HepG2 (cell line): ENCODE data around the gene MGA. TPM values are rescaled to one million over a fixed set of nuclear protein-coding genes. Genes with fewer than 3 reads are reported as not detected.

Experiments used
- ATF5 ChIP-seq: sonication (generic); formaldehyde crosslinking; IDR thresholded peaks from 2 replicates; pipeline ENCODE4 v1.4.0; 2020; ENCODE audit warnings: mild to moderate bottlenecking, low read depth, missing genetic modification reagents
- DZIP1 ChIP-seq: sonication (generic); formaldehyde crosslinking; IDR thresholded peaks from 2 replicates; pipeline ENCODE4 v1.5.0; 2020; ENCODE audit warnings: mild to moderate bottlenecking, missing genetic modification reagents
- GATA4 ChIP-seq: sonication (generic); IDR thresholded peaks from 2 replicates; pipeline ENCODE4 v1.6.1; 2016; ENCODE audit warnings: antibody characterized with exemption, low read depth, borderline replicate concordance
- SRSF4 ChIP-seq: fragments of 200-400 bp; formaldehyde crosslinking; IDR thresholded peaks from one replicate; pipeline ENCODE4 v1.6.1; 2018; ENCODE audit warnings: mild to moderate bottlenecking, low read depth, low read length, moderate library complexity; ENCODE audit not compliant: poor library complexity, severe bottlenecking
- SRY ChIP-seq: sonication (generic); formaldehyde crosslinking; IDR thresholded peaks from 2 replicates; pipeline ENCODE4 v1.8.0; 2022; ENCODE audit warnings: mild to moderate bottlenecking, missing genetic modification reagents
- TOPORS ChIP-seq: sonication (generic); formaldehyde crosslinking; IDR thresholded peaks from 2 replicates; pipeline ENCODE4 v1.8.0; 2023; ENCODE audit warnings: mild to moderate bottlenecking, missing genetic modification reagents
- XBP1 ChIP-seq: sonication (generic); formaldehyde crosslinking; IDR thresholded peaks from 2 replicates; pipeline ENCODE4 v1.5.0; 2020; ENCODE audit warnings: missing genetic modification reagents
- ZBTB33 ChIP-seq: sonication (generic); formaldehyde crosslinking; IDR thresholded peaks from 2 replicates; pipeline ENCODE4 v1.4.0; 2020; ENCODE audit warnings: missing genetic modification reagents
- ZFY ChIP-seq: sonication (generic); formaldehyde crosslinking; IDR thresholded peaks from 2 replicates; pipeline ENCODE4 v1.4.0; 2020; ENCODE audit warnings: missing genetic modification reagents
- ZNF672 ChIP-seq: sonication (generic); formaldehyde crosslinking; IDR thresholded peaks from 2 replicates; pipeline ENCODE4 v1.8.1; 2022; ENCODE audit warnings: missing genetic modification reagents
- ZNF788 ChIP-seq: sonication (generic); formaldehyde crosslinking; IDR thresholded peaks from 2 replicates; pipeline ENCODE4 v1.5.0; 2020; ENCODE audit warnings: mild to moderate bottlenecking, missing genetic modification reagents, borderline replicate concordance
- ZNF792 ChIP-seq: IDR thresholded peaks from 2 replicates; pipeline ENCODE4 v1.6.1; 2016
- polyA plus RNA-seq, 8 experiments: library from polyadenylated mRNA; depleted of rRNA in 3 of 8; stranded (reverse) in 7 of 8; unstranded in 1 of 8; fragments of >200 nt; fragmentation: Illumina TruSeq in 4 of 8; extraction: Trizol in 4 of 8; gene quantifications; 2 replicates each; pipeline versions ENCODE4 v1.2.1 to v1.2.3, GENCODE V29; 2011 to 2016; ENCODE audit warnings: low read depth in 4 of 8, missing spikeins in 1 of 8, mixed read lengths in 1 of 8; ENCODE audit not compliant: insufficient read depth in 1 of 8
- total RNA-seq, 5 experiments: library from RNA; depleted of rRNA; stranded (reverse); fragments of >200 nt; fragmentation: Illumina TruSeq; extraction: Trizol; gene quantifications; 2 replicates each; pipeline ENCODE4 v1.2.3, GENCODE V29; 2016; ENCODE audit warnings: low read depth in 1 of 5
- TF ChIP-seq, protein P1 (sequence below): sonication (generic); formaldehyde crosslinking; IDR thresholded peaks from 2 replicates; pipeline ENCODE4 v1.8.0; 2022; ENCODE audit warnings: missing genetic modification reagents, low read depth, mild to moderate bottlenecking, borderline replicate concordance
- TF ChIP-seq, protein P2 (sequence below): sonication (generic); formaldehyde crosslinking; IDR thresholded peaks from one replicate; pipeline ENCODE4 v1.5.1; 2020; ENCODE audit warnings: mild to moderate bottlenecking, missing genetic modification reagents; ENCODE audit errors: not compliant biosample characterization

MGA gene
- total and polyA plus RNA-seq, 2 of the 13 experiments (the other 11 are each of a cell fraction or from before 2014, with no cell fraction given) = 5.3 to 59.0 TPM

DNA sequence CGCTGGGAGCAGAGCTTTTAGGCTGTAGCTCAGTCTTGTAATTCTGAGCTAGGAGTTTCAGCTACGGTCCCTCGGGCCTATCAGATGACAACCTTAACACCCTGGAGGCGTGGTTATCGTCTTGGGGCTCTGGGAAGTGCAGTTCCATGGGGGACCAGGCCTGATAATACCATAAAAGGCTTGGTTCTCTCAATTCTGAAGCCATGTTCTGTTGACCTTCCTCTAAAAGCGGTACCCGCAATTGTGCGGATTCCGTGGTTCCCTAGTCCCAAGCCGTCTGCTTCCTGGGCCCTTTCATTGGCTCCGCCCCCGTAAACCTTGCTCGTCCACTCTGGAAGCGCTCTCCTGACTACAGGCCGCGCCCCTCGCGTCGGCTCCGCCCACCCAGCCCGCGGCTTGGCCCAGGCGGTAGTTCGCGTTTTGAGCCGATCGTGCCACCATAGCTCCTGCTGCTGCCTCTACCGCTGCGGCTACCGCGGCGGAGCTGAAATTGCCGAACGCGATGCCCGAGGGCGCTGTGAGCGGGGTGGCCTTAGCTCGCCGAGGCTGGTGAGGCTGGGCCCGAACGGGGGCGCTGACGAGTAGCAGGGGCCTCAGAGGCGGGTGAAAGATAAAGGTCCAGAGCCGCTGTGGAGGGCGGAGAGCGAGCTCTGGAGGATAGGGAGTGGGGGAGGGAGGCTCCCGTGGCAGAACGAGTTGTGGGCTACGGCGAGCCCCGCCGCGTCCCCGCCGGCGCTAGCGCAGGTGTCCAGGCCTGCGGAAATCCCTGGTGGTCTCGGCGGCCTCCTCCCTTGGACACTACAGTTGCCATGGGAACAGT lies 114.1 kb downstream of the MGA start, which contains the start of gene MAPKBP1 (continued):
- TF ChIP-seq ATF5 (CRISPR knock-in tag) = peak; percentile 90
- peak; percentile 16; the same call in 1 of the 2 replicates for TF ChIP-seq XBP1 (CRISPR knock-in tag)
- TF ChIP-seq, protein P1, sequence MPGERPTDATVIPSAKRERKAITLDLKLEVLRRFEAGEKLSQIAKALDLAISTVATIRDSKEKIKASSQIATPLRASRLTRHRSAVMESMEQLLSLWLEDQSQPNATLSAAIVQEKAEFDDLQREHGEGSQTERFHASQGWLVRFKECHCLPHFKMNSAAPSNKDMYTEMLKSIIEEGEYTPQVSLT = no peak; the same call in 1 of the 2 replicates
- TF ChIP-seq ZFY (CRISPR knock-in tag) = peak; percentile 80
- TF ChIP-seq ZNF792 (CRISPR knock-in tag) = peak; percentile 98
- peak; percentile 98; the same call in 1 of the 2 replicates for TF ChIP-seq ZNF788 (CRISPR knock-in tag)
- TF ChIP-seq SRY (CRISPR knock-in tag) = peak; percentile 82; the same call in 1 of the 2 replicates
- TF ChIP-seq, protein P2, sequence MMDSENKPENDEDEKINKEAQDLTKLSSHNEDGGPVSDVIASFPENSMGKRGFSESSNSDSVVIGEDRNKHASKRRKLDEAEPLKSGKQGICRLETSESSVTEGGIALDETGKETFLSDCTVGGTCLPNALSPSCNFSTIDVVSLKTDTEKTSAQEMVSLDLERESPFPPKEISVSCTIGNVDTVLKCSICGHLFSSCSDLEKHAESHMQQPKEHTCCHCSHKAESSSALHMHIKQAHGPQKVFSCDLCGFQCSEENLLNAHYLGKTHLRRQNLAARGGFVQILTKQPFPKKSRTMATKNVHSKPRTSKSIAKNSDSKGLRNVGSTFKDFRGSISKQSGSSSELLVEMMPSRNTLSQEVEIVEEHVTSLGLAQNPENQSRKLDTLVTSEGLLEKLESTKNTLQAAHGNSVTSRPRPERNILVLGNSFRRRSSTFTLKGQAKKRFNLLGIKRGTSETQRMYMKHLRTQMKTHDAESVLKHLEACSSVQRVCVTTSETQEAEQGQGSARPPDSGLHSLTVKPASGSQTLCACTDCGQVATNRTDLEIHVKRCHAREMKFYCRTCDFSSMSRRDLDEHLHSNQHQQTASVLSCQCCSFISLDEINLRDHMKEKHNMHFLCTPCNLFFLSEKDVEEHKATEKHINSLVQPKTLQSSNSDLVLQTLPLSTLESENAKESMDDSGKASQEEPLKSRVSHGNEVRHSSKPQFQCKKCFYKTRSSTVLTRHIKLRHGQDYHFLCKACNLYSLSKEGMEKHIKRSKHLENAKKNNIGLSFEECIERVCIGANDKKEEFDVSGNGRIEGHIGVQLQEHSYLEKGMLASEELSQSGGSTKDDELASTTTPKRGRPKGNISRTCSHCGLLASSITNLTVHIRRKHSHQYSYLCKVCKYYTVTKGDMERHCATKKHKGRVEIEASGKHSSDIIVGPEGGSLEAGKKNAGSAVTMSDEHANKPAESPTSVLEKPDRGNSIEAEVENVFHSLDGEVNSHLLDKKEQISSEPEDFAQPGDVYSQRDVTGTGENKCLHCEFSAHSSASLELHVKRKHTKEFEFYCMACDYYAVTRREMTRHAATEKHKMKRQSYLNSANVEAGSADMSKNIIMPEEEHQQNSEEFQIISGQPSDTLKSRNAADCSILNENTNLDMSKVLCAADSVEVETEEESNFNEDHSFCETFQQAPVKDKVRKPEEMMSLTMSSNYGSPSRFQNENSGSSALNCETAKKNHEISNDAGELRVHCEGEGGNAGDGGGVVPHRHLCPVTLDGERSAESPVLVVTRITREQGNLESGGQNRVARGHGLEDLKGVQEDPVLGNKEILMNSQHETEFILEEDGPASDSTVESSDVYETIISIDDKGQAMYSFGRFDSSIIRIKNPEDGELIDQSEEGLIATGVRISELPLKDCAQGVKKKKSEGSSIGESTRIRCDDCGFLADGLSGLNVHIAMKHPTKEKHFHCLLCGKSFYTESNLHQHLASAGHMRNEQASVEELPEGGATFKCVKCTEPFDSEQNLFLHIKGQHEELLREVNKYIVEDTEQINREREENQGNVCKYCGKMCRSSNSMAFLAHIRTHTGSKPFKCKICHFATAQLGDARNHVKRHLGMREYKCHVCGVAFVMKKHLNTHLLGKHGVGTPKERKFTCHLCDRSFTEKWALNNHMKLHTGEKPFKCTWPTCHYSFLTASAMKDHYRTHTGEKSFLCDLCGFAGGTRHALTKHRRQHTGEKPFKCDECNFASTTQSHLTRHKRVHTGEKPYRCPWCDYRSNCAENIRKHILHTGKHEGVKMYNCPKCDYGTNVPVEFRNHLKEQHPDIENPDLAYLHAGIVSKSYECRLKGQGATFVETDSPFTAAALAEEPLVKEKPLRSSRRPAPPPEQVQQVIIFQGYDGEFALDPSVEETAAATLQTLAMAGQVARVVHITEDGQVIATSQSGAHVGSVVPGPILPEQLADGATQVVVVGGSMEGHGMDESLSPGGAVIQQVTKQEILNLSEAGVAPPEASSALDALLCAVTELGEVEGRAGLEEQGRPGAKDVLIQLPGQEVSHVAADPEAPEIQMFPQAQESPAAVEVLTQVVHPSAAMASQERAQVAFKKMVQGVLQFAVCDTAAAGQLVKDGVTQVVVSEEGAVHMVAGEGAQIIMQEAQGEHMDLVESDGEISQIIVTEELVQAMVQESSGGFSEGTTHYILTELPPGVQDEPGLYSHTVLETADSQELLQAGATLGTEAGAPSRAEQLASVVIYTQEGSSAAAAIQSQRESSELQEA = peak; percentile 92
- no peak for TF ChIP-seq ZNF672 (CRISPR knock-in tag)
- TF ChIP-seq DZIP1 (CRISPR knock-in tag) = peak; percentile 28; the same call in 1 of the 2 replicates
- TF ChIP-seq TOPORS (CRISPR knock-in tag) = peak; percentile 82; the same call in 1 of the 2 replicates
- TF ChIP-seq SRSF4 = no peak
- peak; percentile 67; the same call in 1 of the 2 replicates for TF ChIP-seq ZBTB33 (CRISPR knock-in tag)
- TF ChIP-seq GATA4 = no peak
